GM18951 (cell line): ENCODE results near the gene GGNBP2.

Experiments
- POLR2A ChIP-seq: IDR thresholded peaks from 4 replicates; pipeline ENCODE4 v1.6.1; 2011; ENCODE audit warnings: mild to moderate bottlenecking; ENCODE audit not compliant: insufficient read length, insufficient read depth; ENCODE audit errors: extremely low read depth
- in situ Hi-C: fragments of 300-500 bp; cut with MboI; formaldehyde crosslinking; loops from one replicate; pipeline ENCODE4 v1.12.0; 2022; ENCODE audit warnings: low sequenced_read_pairs, mixed read lengths, inconsistent platforms; ENCODE audit not compliant: unreplicated experiment

The GGNBP2 gene

DNA sequence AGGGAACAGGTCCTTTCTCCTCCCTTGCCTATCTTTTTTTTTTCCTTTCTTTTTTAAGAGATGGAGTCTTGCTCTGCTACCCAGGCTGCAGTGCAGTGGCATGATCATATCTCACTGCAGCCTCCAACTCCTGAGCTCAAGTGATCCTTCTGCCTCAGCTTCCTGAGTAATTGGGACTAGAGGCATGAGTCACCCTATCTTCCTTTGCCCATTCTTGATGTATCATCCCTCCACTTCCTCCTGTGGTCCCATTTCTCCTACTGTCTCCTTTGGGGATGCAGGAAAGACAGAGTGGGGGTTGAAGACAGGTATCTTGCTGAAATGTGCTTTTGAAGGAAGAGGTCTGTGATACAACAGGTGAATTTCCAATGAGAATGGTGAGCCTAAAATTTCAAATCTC lies 15.6 kb upstream of the GGNBP2 start:
- TF ChIP-seq POLR2A, result no peak
- in situ Hi-C loops, result no loop called here

- TF ChIP-seq POLR2A, result no peak
Observed at GRCh38 chr17:36532435-36532975, 12.2 kb upstream of the GGNBP2 start.

DNA sequence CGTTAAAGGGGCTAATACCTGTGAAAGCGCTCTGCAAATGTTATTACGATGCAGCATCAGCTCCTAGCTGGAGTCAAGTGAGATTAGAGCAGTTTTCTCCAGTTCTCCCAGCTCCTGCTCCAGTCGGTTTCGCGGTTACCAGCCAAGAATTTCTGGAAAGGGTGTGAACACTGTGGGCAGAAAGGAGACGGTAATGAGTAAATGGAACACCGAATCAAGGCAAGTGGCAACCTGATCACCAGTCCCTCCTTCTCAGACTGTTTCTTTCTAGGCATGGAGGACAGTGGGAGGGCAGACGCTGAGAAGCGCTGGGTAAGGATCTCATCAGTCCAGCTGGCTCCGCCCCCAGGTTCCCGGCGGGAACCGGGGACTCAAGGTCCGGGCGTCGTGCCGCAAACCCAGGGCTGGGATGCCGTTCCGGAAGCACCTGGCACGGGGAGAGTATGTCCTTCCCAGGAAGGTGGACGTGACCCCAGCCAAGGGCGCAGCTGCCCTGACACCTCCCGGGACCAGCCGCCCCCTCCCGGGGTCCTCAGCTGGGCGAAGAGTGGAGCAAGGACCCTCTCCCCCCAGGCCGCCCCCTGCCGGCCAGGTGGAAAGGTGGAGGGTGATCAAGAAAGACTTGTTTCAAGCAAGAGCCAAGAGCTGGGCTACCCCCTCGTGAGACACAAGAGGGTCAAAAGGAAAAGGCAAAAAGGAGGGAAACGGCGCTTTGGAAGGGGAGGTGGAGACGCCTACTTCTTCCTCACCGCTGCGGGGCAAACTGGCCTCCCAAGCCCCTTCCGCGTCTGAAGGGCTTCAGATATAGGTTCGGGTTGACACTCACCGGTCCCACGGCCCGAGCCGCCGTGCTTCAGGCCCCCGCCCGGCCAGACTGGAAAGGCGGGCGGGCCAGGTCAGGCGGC lies 10.5 kb upstream of the GGNBP2 start:
- in situ Hi-C loops, result no loop called here
- TF ChIP-seq POLR2A, result no peak

More at GRCh38 chr17:36532435-36532975, 12.2 kb upstream of the GGNBP2 start:
- in situ Hi-C loops, result no loop called here

DNA sequence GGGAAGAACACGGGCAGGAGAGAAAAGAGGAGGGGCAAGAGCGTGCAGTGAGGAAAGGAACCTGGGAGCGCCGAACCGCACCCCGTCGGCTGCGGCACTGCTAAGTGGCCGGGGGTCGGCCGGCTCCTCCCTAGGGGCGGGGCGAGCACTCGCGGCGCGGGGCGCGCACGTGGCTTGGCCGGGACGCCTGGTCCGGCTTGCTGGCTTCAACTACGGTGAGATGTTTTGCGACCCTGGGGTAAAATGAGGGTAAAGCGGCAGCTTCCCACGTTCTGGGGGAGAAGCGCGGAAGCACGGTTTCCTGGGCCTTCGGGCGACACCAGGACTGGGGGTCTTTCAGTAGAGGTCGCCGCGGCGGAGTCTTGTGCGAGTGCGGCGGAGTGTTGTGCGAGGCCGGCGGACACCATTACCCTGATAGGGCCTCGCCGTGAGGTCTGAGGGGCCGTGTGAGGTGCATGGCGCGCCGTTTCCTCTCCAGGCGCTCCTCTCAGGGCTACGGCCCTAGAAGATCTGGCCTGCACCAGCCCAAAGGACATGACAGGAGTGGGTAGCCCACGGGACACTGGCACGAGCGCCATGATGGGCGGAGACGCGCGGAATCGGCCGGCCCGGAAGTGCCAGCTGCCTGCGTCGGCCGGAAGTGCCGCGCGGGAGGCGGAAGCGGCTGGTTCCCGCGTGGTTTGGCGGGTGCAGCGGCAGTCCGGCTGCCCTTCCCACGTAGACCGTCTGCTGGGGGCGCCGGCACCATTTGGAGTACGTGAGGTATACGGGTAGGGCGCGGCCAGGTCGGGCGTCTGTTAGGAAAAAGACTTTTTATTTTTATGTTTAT lies 9.7 kb upstream of the GGNBP2 start, which contains the start of the genes MYO19 and PIGW:
MYO19 (minus strand) TSS at position 29 of the 829 bp plus-strand sequence. CDS start 2,330 bp downstream, outside the sequence.
PIGW (plus strand) TSS at position 148 of the 829 bp plus-strand sequence. CDS start 2,115 bp downstream, outside the sequence.
- peak; percentile 92 for TF ChIP-seq POLR2A
- in situ Hi-C loops, result no loop called here

DNA sequence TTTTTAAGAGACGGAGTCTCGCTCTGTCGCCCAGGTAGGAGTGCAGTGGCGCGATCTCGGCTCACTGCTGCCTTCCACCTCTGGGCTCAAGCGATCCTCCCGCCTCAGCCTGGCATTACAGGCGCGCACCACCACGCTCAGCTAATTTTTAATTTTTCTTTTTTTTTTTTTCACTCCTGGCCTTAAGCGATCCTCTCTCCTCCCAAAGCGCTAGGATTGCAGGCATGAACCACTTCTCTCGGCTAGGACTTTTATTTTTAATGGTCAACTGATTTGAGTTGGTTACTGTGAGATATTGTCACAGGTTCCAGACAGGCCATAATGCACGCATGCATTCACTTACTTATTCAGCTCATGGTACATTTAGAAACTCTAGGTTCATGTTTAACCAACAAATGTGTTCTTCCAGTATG lies 9.0 kb upstream of the GGNBP2 start:
- TF ChIP-seq POLR2A, result no peak
- in situ Hi-C loops, result no loop called here

DNA sequence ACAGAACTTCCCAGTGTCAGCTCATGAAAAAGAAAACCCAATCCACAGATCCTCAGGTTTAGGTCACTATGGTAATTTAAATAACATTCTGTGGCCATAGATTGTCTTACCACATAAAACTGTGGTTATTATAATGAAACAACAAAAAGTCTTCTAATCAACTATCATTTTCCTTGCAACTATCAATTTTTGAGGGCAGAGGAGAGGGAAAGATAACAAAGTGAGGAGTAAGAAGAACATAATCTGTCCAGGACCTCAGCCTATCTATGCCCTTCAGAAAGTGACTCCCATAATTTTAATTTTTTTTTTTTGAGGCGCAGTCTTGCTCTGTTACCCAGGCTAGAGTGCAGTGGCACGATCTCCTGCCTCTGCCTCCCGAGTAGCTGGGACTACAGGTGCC lies 4.0 kb upstream of the GGNBP2 start:
- TF ChIP-seq POLR2A, result no peak
- in situ Hi-C loops, result no loop called here

DNA sequence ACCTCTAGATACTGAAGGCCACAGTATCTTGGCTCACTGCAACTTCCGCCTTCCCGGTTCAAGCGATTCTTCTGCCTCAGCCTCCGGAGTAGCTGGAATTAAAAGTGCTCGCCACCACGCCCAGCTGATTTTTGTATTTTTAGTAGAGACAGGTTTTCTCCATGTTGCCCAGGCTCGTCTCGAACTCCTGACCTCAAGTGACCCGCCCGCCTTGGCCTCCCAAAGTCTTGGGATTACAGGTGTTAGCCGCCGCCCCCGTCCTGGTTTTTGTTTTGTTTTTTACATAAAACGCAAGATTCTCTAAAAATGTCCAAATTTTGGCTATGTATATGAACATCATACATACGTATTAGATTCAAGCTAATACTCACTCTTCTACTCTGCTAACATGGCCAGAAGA lies 2.0 kb upstream of the GGNBP2 start:
- in situ Hi-C loops, result no loop called here

DNA sequence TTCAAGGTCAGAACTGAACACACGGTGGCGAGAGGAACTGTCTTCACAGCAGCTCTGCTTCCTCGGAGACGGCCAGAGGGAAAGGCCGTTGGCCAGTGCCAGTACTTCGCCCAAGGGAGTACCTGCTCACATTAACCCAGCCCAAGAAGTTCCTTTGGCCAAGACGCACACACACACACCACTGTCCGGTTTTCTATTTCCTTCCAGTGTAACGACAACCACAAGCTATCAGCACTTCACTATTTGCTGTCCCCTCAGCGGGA lies 744 bp upstream of the GGNBP2 start:
- in situ Hi-C loops, result no loop called here
- no peak for TF ChIP-seq POLR2A

More for the DNA sequence above, 2.0 kb upstream of the GGNBP2 start:
- no peak for TF ChIP-seq POLR2A

- peak; percentile 50 for TF ChIP-seq POLR2A
- in situ Hi-C loops, result no loop called here
Observed at GRCh38 chr17:36545077-36545464, 352 bp downstream of the GGNBP2 start.

DNA sequence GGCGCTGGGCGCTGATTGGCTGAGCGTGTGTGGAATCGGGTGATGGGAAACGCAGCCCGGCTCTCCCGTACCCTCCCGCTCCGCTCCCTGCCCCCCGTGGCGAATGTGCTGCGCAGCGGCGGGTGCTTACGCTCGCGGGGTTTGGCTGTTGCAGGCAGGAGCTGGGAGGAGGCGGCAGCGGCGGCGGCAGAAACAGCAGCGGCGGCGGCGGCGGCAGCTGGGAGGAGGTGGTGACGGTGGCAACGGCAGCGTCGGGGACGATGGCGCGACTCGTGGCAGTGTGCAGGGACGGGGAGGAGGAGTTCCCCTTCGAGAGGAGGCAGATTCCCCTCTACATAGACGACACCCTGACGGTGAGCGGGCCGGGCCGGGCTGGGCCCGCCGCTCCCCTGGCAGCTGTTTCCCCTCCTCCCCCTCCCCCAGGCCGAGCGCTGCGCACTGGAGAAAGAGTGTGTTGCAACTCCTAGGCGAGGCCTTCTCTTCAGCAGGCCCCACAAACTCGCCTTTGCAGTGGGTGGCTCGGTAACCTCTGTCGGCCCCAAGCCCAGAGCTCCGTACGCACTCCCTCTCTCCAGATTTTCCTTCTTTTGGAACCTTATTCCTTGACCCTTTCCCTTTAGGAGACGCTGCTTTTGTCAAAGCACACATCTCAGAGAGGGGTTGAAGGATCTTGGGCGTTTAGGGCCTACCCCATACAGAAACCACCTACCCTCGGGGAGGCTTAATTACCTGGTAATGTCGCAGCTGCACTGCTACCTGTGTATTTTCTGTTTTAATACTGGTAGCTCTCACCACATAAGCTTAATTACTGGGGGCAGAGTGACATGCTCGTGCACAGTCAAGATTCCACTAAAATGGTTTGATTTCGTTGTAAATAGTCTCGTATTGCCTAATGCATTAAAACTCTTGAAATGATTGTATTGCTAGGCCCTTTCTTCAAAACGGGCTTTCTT lies 1.0 kb downstream of the GGNBP2 start:
- peak; percentile 58 for TF ChIP-seq POLR2A
- in situ Hi-C loops, result no loop called here

- in situ Hi-C loops, result no loop called here
- no peak for TF ChIP-seq POLR2A
Observed at GRCh38 chr17:36546418-36547093, 1.8 kb downstream of the GGNBP2 start.

- in situ Hi-C loops, result no loop called here
- TF ChIP-seq POLR2A, result no peak
Observed at GRCh38 chr17:36547776-36548175, 3.1 kb downstream of the GGNBP2 start.
